Body of pancreas (tissue), 4 donors: ENCODE results near the gene NSMCE1.

Experiments used
- POLR2A ChIP-seq, 3 donors: fragments of 450-650 bp; IDR thresholded peaks; one replicate each; pipeline ENCODE4 v1.6.1; 2016; ENCODE audit warnings: antibody characterized with exemption in 3 of 3, mild to moderate bottlenecking in 2 of 3
- TF ChIP-seq, protein P1 (sequence below), 7 experiments: fragments of 450-650 bp in 4 of 7; fragments of 200-600 bp in 3 of 7; sonication (generic) in 3 of 7; IDR thresholded peaks; one replicate each; pipeline ENCODE4 v1.5.1; 2016 to 2019; ENCODE audit warnings: antibody characterized with exemption in 7 of 7

DNA sequence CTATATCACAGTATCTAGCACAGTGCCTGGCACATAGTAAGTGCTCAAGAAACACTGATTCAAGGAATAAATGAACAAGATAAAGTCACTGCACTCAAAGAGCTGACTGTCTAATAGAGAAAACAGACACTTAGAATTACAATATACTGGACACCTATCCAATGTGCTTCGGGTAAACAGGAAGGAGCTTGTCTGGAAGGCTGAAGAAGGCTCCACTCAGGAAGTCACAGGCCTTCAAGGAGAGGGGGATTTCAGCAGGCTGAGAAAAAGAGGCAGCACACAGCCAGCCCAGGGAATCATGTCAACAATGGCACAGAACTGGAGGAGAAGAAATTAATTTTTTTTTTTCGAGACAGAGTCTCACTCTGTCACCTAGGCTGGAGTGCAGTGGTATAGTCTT, 35.5 kb upstream of the NSMCE1 start:
- TF ChIP-seq, protein P1, sequence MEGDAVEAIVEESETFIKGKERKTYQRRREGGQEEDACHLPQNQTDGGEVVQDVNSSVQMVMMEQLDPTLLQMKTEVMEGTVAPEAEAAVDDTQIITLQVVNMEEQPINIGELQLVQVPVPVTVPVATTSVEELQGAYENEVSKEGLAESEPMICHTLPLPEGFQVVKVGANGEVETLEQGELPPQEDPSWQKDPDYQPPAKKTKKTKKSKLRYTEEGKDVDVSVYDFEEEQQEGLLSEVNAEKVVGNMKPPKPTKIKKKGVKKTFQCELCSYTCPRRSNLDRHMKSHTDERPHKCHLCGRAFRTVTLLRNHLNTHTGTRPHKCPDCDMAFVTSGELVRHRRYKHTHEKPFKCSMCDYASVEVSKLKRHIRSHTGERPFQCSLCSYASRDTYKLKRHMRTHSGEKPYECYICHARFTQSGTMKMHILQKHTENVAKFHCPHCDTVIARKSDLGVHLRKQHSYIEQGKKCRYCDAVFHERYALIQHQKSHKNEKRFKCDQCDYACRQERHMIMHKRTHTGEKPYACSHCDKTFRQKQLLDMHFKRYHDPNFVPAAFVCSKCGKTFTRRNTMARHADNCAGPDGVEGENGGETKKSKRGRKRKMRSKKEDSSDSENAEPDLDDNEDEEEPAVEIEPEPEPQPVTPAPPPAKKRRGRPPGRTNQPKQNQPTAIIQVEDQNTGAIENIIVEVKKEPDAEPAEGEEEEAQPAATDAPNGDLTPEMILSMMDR (IDR thresholded peaks at IDR 0.05): no peak
- no peak for TF ChIP-seq POLR2A (IDR thresholded peaks at IDR 0.05)
